ENCODE data around the gene AAK1.
"Not testable (repeated sequence)": the region's sequence is repeated elsewhere in the genome, so short reads cannot be mapped to it uniquely, and the experiment has no call there.

The AAK1 gene

GRCh38 chr2:69643602-69644505 lies at the start of gene AAK1:
AAK1 (minus strand) TSS chr2:69643739; CDS start chr2:69643040, 699 bp downstream.
- DNase-seq (ENCODE audit: low read depth in 2 of 2) = peak; percentile 80 to 85

DNA sequence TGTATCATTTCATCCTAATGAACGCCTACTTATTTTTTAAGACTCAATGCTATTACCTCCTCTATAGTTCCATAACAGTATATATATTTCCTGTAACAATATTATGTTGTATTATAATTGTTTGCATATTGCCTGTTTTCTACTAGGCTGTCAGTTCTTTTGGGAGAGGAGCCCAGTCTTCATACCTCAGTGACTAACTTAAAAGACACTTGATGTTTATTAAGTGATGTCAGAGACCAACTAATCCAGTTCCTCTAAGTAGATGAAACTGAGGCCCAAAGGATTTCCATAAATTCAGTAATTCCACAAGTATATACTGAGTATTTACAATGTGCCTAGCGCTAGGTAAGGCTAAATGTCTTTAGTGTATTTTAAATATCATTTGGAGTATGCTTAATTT lies 48.9 kb upstream of the AAK1 start:
- no peak for DNase-seq (ENCODE audit: low read depth in 2 of 2)

DNA sequence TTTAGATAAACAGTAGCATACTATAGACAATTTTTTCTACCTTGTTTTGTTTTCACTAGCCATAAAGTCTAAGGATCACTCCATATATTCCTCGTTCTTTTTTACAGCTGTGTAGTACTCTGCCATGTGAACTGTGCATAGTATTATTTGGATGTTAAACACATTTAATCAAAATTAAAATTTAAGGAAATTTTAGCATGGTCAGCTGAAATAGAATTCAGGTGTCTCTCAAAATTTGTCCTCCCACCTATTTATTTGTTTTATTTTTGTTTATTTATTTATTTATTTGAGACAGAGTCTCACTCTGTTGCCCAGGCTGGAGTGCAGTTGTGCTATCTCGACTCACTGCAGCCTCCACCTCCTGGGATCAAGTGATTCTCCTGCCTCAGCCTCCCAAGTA lies 46.4 kb upstream of the AAK1 start:
- no peak for DNase-seq (ENCODE audit: low read depth in 2 of 2)

GRCh38 chr2:69689466-69689865 lies 45.9 kb upstream of the AAK1 start:
- DNase-seq (ENCODE audit: low read depth in 2 of 2) = no peak

GRCh38 chr2:69687971-69688611 lies 44.6 kb upstream of the AAK1 start:
- DNase-seq (ENCODE audit: low read depth in 2 of 2) = no peak

DNA sequence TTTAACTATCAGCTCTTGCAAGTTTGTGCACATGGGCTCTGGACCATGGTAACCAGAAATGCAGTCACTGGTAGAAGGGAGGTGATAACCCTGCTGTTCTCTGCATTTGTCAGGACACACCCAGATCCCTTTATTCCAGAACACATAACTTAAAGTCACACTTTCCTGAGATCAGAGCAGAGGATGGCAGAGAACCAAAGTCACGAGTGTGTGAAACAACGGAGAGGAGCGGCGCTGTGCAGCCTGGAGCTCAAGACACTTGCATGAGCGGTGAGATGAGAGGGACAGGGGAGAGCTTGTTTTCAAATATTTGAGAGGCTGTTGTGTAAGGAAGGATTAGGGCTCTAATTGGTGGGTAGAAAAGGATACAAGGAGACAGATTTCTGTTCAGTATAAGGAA lies 43.3 kb upstream of the AAK1 start:
- DNase-seq (ENCODE audit: low read depth in 2 of 2) = no peak

GRCh38 chr2:69685321-69686048 lies 41.9 kb upstream of the AAK1 start:
- peak in 1 of 2 donors; percentile 25 for DNase-seq (ENCODE audit: low read depth in 2 of 2)

DNA sequence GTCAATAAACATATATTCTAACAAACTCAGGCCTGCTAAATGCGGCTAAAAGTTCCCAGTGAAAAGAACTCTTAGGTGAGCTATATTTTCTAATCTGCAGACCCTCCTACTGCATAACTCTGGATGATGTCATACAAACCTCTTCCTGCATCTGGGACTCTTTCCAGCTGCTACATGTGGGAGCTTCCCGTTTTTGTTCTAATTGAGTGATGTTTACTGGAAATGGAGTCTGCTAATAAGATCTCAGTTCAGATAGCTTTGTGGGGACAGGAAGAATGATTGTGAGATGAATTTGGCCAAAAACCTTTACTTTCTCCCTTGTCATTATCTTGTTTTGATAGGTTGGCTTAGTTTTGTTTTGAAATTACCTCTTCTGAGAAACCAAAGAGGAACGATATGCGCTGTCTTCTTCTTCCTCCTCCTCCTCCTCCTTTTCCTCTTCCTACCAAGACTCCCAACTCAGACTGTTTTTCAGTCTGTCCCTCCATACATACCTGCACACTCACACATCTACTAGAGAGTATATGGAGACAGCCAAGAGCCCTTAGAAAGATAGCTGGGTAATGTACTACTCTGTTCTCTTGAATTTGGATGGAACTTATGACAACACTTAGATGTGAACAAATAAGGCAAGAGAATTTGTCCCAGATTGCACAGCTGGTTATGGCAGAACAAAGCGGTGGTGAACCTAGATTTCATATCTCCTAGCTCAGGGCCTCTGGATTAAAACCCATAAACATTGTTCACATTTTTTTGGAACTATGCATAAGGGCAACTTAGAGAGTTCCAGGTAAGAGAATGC lies 39.8 kb upstream of the AAK1 start:
- DNase-seq (ENCODE audit: low read depth in 2 of 2) = no peak

DNA sequence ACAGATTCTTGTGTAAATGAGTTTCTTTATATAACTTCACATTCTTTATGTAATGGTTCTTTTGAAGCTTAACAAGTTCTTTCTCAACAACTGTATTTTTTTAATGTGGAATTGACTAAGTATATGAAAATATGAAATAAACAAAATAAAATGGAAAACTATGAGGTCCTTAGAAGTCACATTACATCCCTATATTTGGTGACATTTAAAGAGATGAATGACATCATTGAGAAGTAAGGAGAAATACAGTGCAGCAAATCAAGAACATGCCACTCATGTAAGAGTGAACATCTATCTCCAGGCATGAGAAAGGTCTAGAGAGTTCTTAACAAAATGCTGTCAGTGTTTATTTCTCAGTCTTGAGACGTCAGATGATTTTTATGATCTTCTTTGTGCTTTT lies 39.0 kb upstream of the AAK1 start:
- DNase-seq (ENCODE audit: low read depth in 2 of 2) = no peak

DNA sequence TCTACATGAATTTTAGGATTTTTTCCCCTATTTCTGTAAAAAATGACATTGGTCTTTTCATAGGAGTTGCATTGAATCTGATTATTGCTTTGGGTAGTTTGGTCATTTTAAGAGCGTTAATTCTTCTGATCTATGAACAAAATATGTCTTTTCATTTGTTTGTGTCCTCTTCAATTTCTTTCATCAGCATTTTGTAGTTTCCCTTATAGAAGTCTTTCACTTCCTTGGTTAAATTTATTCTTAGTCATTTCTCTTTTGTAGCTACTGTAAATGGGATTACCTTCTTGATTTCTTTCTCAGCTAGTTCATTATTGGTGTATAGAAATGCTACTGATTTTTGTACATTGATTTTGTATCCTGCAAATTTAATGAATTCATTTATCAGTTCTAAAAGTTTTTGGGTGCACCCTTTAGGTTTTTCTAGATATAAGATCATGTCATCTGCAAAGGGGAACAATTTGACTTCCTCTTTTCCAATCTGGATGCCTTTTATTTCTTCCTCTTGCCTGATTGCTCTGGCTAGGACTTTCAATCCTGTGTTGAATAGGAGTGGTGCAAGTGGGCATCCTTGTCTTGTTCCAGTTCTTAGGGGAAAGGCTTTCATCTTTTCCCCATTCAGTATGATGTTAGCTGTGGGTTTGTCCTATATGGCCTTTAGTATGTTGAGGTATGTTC lies 36.6 kb upstream of the AAK1 start:
- no peak for DNase-seq (ENCODE audit: low read depth in 2 of 2)

GRCh38 chr2:69677914-69678313 lies 34.4 kb upstream of the AAK1 start:
- no peak for DNase-seq (ENCODE audit: low read depth in 2 of 2)

DNA sequence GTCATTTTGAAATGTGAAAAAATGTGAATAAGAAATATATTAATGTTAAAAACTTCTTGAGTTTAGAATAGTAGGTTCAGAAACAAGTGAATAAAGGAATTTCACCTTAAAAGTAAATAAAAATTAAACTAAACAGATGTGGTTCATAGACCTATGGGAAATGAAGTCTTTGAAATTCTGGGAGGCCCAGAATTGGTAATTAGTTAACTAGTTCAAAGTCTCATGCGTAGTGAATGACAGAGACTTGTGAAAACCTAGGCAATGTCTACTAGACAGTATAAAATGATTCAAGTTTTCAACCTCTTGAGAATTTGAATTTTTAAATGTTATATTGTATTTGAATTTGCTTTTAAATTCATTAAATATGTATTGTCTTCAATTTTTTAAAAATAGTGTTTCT lies 32.6 kb upstream of the AAK1 start:
- DNase-seq (ENCODE audit: low read depth in 2 of 2) = no peak

DNA sequence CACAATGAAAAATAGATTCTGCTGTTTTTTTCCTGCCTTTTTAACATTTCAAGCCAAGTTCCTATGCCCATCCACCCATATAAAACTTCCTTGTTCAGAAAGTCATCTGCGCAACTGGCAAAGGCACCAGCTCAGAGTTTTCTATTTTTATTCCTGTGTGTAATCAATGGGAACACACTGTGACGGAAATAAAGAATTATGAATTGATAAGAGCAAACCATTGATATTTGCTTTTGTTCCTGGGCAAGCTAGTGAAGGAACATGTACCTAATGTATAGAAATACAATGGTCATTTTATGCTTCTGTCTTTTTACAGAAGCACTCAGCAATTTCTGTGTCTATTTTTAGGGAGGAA lies 30.8 kb upstream of the AAK1 start:
- no peak for DNase-seq (ENCODE audit: low read depth in 2 of 2)

- not testable (repeated sequence) for DNase-seq (ENCODE audit: low read depth in 2 of 2)
These were observed 29.6 kb upstream of the AAK1 start for GRCh38 chr2:69673098-69673497.

GRCh38 chr2:69669666-69670065 lies 26.1 kb upstream of the AAK1 start:
- DNase-seq (ENCODE audit: low read depth in 2 of 2) = no peak

DNA sequence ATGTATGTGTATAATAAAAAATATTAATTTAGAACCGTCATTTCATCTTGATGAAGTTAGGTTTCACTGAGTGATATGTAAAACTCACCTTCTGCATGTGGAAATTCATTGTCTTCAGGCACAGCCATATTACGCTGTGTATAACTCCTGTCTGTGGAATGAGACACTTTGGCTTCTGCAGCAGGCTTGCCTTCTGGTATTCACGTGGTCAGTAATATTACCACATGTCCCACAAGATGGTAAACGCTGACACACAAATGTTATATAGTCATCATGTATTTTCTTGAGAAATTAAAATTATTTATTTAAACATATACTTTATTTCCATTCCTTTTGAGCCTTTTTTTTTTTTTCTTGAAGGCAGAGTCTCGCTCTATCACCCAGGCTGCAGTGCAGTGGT lies 25.1 kb upstream of the AAK1 start:
- DNase-seq (ENCODE audit: low read depth in 2 of 2) = no peak

GRCh38 chr2:69667805-69668382 lies 24.4 kb upstream of the AAK1 start:
- no peak for DNase-seq (ENCODE audit: low read depth in 2 of 2)

DNA sequence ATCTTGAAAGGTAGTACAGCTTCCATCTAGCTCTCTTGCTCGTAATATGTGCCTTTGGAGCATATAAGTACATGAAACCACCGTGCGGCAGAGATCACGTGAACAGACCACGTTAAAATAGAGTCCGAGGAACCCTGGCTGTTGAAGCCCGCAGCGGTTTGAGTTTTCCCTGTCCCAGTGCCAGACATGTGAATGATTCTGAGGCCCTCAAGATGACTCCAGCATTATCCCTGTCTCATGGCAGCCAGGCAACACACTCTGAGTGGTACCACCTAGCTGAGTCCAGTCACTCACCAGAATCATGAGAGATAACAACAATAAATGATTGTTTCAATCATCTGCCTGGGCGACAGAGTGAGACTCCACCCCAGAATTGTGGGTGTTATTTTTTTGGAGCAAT lies 21.6 kb upstream of the AAK1 start:
- no peak for DNase-seq (ENCODE audit: low read depth in 2 of 2)

GRCh38 chr2:69663860-69664259 lies 20.3 kb upstream of the AAK1 start:
- no peak for DNase-seq (ENCODE audit: low read depth in 2 of 2)

DNA sequence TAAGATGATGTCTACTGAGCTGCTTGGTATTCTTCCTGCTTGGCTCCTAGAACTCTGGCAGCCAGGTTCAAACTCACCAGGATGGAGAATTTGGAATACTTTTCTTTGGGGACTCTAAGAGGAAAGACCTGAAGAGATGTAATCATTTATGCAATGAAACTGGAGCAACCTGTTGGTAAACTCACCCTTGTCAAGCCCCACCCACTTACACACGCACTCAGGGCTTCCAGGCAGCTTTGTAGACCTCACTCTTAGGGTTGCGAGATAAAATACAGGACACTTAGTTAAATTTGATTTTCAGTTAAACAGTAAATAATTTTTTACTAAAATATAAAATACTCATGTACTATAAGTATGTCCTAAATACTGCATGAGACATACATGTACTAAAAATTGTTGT lies 19.0 kb upstream of the AAK1 start:
- not testable (repeated sequence) for DNase-seq (ENCODE audit: low read depth in 2 of 2)

GRCh38 chr2:69660637-69661036 lies 17.1 kb upstream of the AAK1 start:
- DNase-seq (ENCODE audit: low read depth in 2 of 2) = no peak
